Lower lobe of right lung (tissue), 2 donors: ENCODE measurements around the gene ULK4. TPM values are rescaled to one million over a fixed set of nuclear protein-coding genes. Genes with fewer than 3 reads are reported as not detected.

Experiments used
- ATAC-seq, 2 donors: fragments of 200-7000 bp; cut with Tn5 transposase; one replicate each; pipeline ENCODE4 v1.9.1; 2020 to 2022; ENCODE audit warnings: mild to moderate bottlenecking in 2 of 2, moderate library complexity in 2 of 2
- DNase-seq: peaks from one replicate; pipeline ENCODE4 v3.0.0-alpha.2; 2020
- H3K27ac ChIP-seq: fragments of 200-600 bp; one replicate; pipeline ENCODE4 v1.8.0; 2022
- H3K27me3 ChIP-seq: fragments of 200-600 bp; one replicate; pipeline ENCODE4 v1.8.0; 2022; ENCODE audit warnings: low read depth
- H3K36me3 ChIP-seq: fragments of 200-600 bp; one replicate; pipeline ENCODE4 v1.8.0; 2022; ENCODE audit warnings: mild to moderate bottlenecking
- H3K4me1 ChIP-seq: fragments of 200-600 bp; one replicate; pipeline ENCODE4 v1.8.0; 2022
- H3K4me3 ChIP-seq: fragments of 200-600 bp; one replicate; pipeline ENCODE4 v1.8.0; 2022; ENCODE audit warnings: mild to moderate bottlenecking
- H3K9me3 ChIP-seq: fragments of 200-600 bp; one replicate; pipeline ENCODE4 v1.8.0; 2022
- intact Hi-C: fragments of 100-400 bp; cut with DNase I; formaldehyde crosslinking; loops from one replicate; pipeline ENCODE4 v1.11.0; 2022
- total RNA-seq: library from RNA; stranded (reverse); fragmentation: NEBNext Ultra II Directional; extraction: Animal tissue kit (Norgen Biotek cat#: 25700); gene quantifications from one replicate; pipeline ENCODE4 v1.2.1, GENCODE V29; 2021
- TF ChIP-seq, protein P1 (sequence below): fragments of 200-600 bp; IDR thresholded peaks from one replicate; pipeline ENCODE4 v1.8.0; 2022; ENCODE audit warnings: antibody characterized with exemption, mild to moderate bottlenecking
- donor health status: DM: no; HTN: yes; CAD: no; lungs with severe emphysema.

The ULK4 gene
- total RNA-seq, 1 donor from 2014 or later = 11.4 TPM

- no peaks in the 10 kb centered on the region for H3K27me3 ChIP-seq
- peaks cover 6% of the 10 kb centered on the region for H3K9me3 ChIP-seq
- H3K36me3 ChIP-seq = no peaks in the 10 kb centered on the region
- TF ChIP-seq, protein P1, sequence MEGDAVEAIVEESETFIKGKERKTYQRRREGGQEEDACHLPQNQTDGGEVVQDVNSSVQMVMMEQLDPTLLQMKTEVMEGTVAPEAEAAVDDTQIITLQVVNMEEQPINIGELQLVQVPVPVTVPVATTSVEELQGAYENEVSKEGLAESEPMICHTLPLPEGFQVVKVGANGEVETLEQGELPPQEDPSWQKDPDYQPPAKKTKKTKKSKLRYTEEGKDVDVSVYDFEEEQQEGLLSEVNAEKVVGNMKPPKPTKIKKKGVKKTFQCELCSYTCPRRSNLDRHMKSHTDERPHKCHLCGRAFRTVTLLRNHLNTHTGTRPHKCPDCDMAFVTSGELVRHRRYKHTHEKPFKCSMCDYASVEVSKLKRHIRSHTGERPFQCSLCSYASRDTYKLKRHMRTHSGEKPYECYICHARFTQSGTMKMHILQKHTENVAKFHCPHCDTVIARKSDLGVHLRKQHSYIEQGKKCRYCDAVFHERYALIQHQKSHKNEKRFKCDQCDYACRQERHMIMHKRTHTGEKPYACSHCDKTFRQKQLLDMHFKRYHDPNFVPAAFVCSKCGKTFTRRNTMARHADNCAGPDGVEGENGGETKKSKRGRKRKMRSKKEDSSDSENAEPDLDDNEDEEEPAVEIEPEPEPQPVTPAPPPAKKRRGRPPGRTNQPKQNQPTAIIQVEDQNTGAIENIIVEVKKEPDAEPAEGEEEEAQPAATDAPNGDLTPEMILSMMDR = no peak
- H3K27ac ChIP-seq = no peak overlapping the region
- H3K4me1 ChIP-seq = no peaks in the 10 kb centered on the region
- intact Hi-C loops = no loop called here
- H3K4me3 ChIP-seq = no peak overlapping the region
- ATAC-seq = no peak
- DNase-seq = no peak
Observed at GRCh38 chr3:41661796-41662195, 300.1 kb downstream of the ULK4 start.

DNA sequence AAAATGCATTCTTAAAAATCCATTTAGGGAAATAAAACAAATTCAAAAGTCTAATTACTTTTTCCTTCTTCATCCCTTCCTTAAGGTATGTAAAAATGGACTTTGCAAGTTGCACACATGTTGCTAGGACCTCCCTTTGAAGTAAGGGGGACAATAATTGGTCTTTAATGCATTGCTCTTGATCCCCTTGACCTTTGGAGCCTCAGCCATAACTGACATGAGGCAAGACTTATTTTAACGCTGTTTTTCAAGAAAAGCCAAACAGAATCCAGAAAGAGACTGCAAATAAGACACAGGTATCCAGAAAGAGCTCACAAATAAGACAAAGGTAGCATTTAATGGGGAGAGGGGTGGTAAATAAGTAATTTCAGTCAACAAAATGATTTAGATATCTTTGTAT, 301.4 kb downstream of the ULK4 start:
- Histone ChIP-seq H3K9me3 (peaks cover 6% of the 10 kb centered on the region), H3K27me3 (no peaks in the 10 kb centered on the region), H3K4me1 (no peaks in the 10 kb centered on the region), H3K27ac (no peak overlapping the region), H3K36me3 (no peaks in the 10 kb centered on the region), H3K4me3 (no peak overlapping the region)
- TF ChIP-seq, protein P1 = no peak
- intact Hi-C loops = no loop called here
- DNase-seq (no peak), ATAC-seq (no peak)

DNA sequence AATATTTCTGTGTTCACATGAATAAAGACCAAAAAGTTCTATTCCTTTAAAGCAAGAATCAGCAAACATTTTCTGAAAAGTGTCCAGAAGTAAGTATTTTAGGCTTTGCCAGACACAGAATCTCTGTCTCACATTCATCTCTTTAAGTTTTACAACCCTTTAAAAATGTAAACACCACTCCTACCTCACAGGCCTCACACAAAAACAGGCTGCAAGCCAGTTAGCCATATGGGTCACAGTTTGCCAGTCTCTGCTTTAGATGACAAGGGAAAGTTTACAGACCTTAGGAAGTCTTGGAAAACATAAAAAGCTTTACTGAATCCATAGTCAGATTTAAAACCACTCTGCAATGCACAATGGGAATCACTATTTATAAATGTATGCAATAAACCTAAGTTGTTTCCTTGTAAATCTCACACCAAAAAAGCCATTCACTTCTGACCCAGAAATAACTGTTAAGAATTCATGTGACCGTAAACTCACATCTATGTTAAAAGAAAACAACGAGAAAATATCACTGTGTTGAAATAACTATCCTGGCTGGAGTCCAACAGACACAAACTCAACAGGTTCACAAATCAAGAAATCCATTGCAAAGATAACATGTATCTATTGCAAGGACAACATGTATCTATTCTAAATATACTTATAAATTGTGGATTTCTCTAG, 308.2 kb downstream of the ULK4 start:
- TF ChIP-seq, protein P1 = no peak
- H3K36me3 ChIP-seq = no peaks in the 10 kb centered on the region
- H3K4me1 ChIP-seq = no peaks in the 10 kb centered on the region
- ATAC-seq (no peak), DNase-seq (no peak)
- H3K27ac ChIP-seq = no peak overlapping the region
- H3K27me3 ChIP-seq = no peaks in the 10 kb centered on the region
- intact Hi-C loops = no loop called here
- no peaks in the 10 kb centered on the region for H3K9me3 ChIP-seq
- H3K4me3 ChIP-seq = no peak overlapping the region

- intact Hi-C loops = no loop called here
- DNase-seq = no peak
- Histone ChIP-seq H3K27ac (no peak overlapping the region), H3K9me3 (no peaks in the 10 kb centered on the region), H3K36me3 (no peaks in the 10 kb centered on the region), H3K4me3 (no peak overlapping the region), H3K27me3 (no peaks in the 10 kb centered on the region), H3K4me1 (no peaks in the 10 kb centered on the region)
- TF ChIP-seq, protein P1 = no peak
- no peak for ATAC-seq
Observed at GRCh38 chr3:41652931-41653330, 309.0 kb downstream of the ULK4 start.

DNA sequence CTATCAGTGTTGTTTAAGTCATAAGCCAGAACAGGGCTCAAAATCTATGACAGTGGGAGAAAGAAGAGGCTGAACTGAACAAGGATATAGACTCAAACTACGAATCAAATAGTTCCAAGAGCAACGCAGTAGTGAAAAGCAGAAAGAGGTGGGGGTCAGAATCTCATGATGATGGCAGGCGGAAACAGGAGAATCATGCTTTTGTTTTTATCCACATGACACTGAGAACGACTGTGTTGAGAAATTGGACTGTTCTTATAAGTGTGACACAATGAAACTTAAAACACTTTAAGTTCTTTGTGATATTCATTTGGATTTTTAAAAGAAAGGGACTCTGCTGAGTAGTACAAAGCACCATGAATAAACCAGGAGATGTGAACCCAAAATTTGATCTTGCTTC, 309.4 kb downstream of the ULK4 start:
- H3K36me3 ChIP-seq = no peaks in the 10 kb centered on the region
- H3K4me1 ChIP-seq = no peaks in the 10 kb centered on the region
- H3K4me3 ChIP-seq = no peak overlapping the region
- no peak overlapping the region for H3K27ac ChIP-seq
- ATAC-seq (no peak), DNase-seq (no peak)
- TF ChIP-seq, protein P1 = no peak
- no peaks in the 10 kb centered on the region for H3K27me3 ChIP-seq
- H3K9me3 ChIP-seq = no peaks in the 10 kb centered on the region
- intact Hi-C loops = no loop called here
